ENCODE results near the gene PDE8A. TPM values are rescaled to one million over a fixed set of nuclear protein-coding genes. Genes with fewer than 3 reads are reported as not detected.
A peak's percentile ranks its signal among the peaks of the same experiment; 100 is the strongest.

Gene PDE8A, protein sequence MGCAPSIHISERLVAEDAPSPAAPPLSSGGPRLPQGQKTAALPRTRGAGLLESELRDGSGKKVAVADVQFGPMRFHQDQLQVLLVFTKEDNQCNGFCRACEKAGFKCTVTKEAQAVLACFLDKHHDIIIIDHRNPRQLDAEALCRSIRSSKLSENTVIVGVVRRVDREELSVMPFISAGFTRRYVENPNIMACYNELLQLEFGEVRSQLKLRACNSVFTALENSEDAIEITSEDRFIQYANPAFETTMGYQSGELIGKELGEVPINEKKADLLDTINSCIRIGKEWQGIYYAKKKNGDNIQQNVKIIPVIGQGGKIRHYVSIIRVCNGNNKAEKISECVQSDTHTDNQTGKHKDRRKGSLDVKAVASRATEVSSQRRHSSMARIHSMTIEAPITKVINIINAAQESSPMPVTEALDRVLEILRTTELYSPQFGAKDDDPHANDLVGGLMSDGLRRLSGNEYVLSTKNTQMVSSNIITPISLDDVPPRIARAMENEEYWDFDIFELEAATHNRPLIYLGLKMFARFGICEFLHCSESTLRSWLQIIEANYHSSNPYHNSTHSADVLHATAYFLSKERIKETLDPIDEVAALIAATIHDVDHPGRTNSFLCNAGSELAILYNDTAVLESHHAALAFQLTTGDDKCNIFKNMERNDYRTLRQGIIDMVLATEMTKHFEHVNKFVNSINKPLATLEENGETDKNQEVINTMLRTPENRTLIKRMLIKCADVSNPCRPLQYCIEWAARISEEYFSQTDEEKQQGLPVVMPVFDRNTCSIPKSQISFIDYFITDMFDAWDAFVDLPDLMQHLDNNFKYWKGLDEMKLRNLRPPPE
- total RNA-seq = 45.7 and 46.9 TPM in 2 replicates
- 19.3 and 21.3 TPM in 2 replicates for polyA plus RNA-seq
- 20.8 and 23.3 TPM in 2 replicates for polyA plus RNA-seq (2011; cell fraction: cytosol; rRNA removed)
- polyA plus RNA-seq (2011; cell fraction: nucleus; rRNA removed) = 113 and 128 TPM in 2 replicates
- 20.4 and 24.4 TPM in 2 replicates for polyA plus RNA-seq (2012)
- 36.7 and 47.9 TPM in 2 replicates for polyA minus RNA-seq
- polyA minus RNA-seq (2011; cell fraction: cytosol; rRNA and poly(A)+ RNA removed) = 40.5 TPM
- 69.0 and 87.8 TPM in 2 replicates for polyA minus RNA-seq (2011; cell fraction: nucleus; rRNA and poly(A)+ RNA removed)
- percentile 85 among the genes with signal in this experiment for Bru-seq, nascent RNA
- BruChase-seq, experiment 1, labeled RNA remaining after a 6-hour chase = percentile 83 among the genes with signal in this experiment
- percentile 95 among the genes with signal in this experiment for BruChase-seq, experiment 2, labeled RNA remaining after a 2-hour chase
- long read RNA-seq, transcript PDE8A-203 (22 exons, 3,912 nt) = major isoform, 27 of 51 reads
- long read RNA-seq, partial matches to known transcripts = 4 of 51 reads
- long read RNA-seq, other reads (novel, unspliced or antisense) = 14 of 51 reads

GRCh38 chr15:84981711-84982300 lies at the start of gene PDE8A:
PDE8A (plus strand) TSS chr15:84981856; CDS start chr15:84982163, 307 bp downstream.
- no TSS peak for BruUV-seq (replicated peaks)
- Histone ChIP-seq H3K27ac (ENCODE audit: insufficient read depth, low read depth, low read length) (peak within 1 kb of the TSS; percentile 90), H3K9me3 (replicated peaks; ENCODE audit: control insufficient read depth, insufficient read depth, low read length) (no peaks in the 10 kb centered on the region), H3K36me3 (ENCODE audit: control insufficient read depth in 2 of 2, extremely low read depth in 1 of 2, insufficient read depth in 2 of 2, low read length in 2 of 2) (no peaks in the 10 kb centered on the region), H3K9ac (replicated peaks; ENCODE audit: extremely low read depth, insufficient read depth, low read length) (peak within 1 kb of the TSS; percentile 87), H3K79me2 (ENCODE audit: control insufficient read depth, insufficient read depth, low read length) (peaks cover 41% of the 10 kb centered on the region), H3K9me1 (replicated peaks; ENCODE audit: control insufficient read depth, extremely low read depth, insufficient read depth, low read length) (no peaks in the 10 kb centered on the region), H2AFZ (ENCODE audit: low read depth, low read length) (peak within 1 kb of the TSS; percentile 90), H3K4me2 (ENCODE audit: insufficient read depth, low read length) (peak within 1 kb of the TSS; percentile 98), H3K4me1 (ENCODE audit: control insufficient read depth, extremely low read depth, insufficient read depth, low read length) (peaks cover 16% of the 10 kb centered on the region), H4K20me1 (replicated peaks; ENCODE audit: control insufficient read depth, extremely low read depth, insufficient read depth, low read length) (no peaks in the 10 kb centered on the region), H3K4me3 (replicated peaks in 1 of 3; ENCODE audit: insufficient read depth in 1 of 3, low read depth in 1 of 3, low read length in 3 of 3) (peak within 1 kb of the TSS; percentile 63 to 91 (median 86)), H3K27me3 (ENCODE audit: control insufficient read depth in 2 of 2, insufficient read depth in 2 of 2, low read length in 2 of 2) (no peaks in the 10 kb centered on the region)
- FAIRE-seq (no peak), DNase-seq (ENCODE audit: low read depth, low spot score) (peak; percentile 57)
- POLR2A ChIA-PET = interaction anchor here (1.2 kb wide), 1 partner anchor 27 kb away, joined by 3 read pairs; no protein-coding TSS in a partner anchor
- intact Hi-C loops (cut with micrococcal nuclease) = loop anchor here (1.0 to 5.0 kb wide), 5 partner anchors 27 to 393 kb away; no protein-coding TSS in a partner anchor
- TF ChIP-seq POLR2AphosphoS5 (IDR thresholded peaks at IDR 0.05; ENCODE audit: insufficient read depth, low read depth, low read length) (peak; percentile 36), MAX (IDR thresholded peaks at IDR 0.05; ENCODE audit: insufficient read depth, insufficient read length) (no peak), POLR2A (IDR thresholded peaks at IDR 0.05; ENCODE audit: low read depth, low read length) (no peak), EZH2 (IDR thresholded peaks at IDR 0.05; ENCODE audit: borderline replicate concordance, low read depth, low read length, severe bottlenecking) (no peak)
- dilution Hi-C loops (cut with MboI; ENCODE audit: extremely low pct_ligation_motif_present, low sequenced_read_pairs) = no loop called here
- CTCF ChIA-PET = interaction anchor here (0.9 to 4.0 kb wide), 15 partner anchors 9 to 383 kb away, joined by 3 to 24 read pairs (median 4); no protein-coding TSS in a partner anchor
